GM23248 (cell line): ENCODE measurements around the gene MOB3B. TPM values are rescaled to one million over a fixed set of nuclear protein-coding genes. Genes with fewer than 3 reads are reported as not detected.

ENCODE experiments used
- DNase-seq: peaks from one replicate; pipeline ENCODE4 v3.0.0-alpha.2; 2015
- H2AFZ ChIP-seq: fragments of 200-600 bp; sonication (generic); 2 replicates; pipeline ENCODE4 v1.6.1; 2016; ENCODE audit warnings: antibody characterized with exemption
- H3F3A ChIP-seq: fragments of 200-600 bp; sonication (generic); 2 replicates; pipeline ENCODE4 v1.6.1; 2016; ENCODE audit warnings: mild to moderate bottlenecking, antibody characterized with exemption, mixed run types; ENCODE audit not compliant: insufficient read depth
- H3K27ac ChIP-seq: fragments of 200-600 bp; sonication (generic); 2 replicates; pipeline ENCODE4 v1.5.1; 2016; ENCODE audit warnings: mild to moderate bottlenecking
- H3K27me3 ChIP-seq: fragments of 200-600 bp; sonication (generic); replicated peaks from 2 replicates; pipeline ENCODE4 v1.6.1; 2016; ENCODE audit warnings: mild to moderate bottlenecking; ENCODE audit not compliant: insufficient read depth
- H3K36me3 ChIP-seq: fragments of 200-600 bp; sonication (generic); 2 replicates; pipeline ENCODE4 v1.6.1; 2016; ENCODE audit warnings: low read depth, mild to moderate bottlenecking
- H3K4me1 ChIP-seq: fragments of 200-600 bp; sonication (generic); 2 replicates; pipeline ENCODE4 v1.6.1; 2016; ENCODE audit warnings: mild to moderate bottlenecking; ENCODE audit not compliant: insufficient read depth
- H3K4me2 ChIP-seq: fragments of 200-600 bp; sonication (generic); one replicate; pipeline ENCODE4 v1.6.1; 2016; ENCODE audit warnings: mild to moderate bottlenecking; ENCODE audit not compliant: unreplicated experiment
- H3K4me3 ChIP-seq: fragments of 200-600 bp; sonication (generic); 2 replicates; pipeline ENCODE4 v1.5.1; 2016; ENCODE audit warnings: mild to moderate bottlenecking
- H3K79me2 ChIP-seq: fragments of 200-600 bp; sonication (generic); 2 replicates; pipeline ENCODE4 v1.6.1; 2016; ENCODE audit warnings: mild to moderate bottlenecking; ENCODE audit not compliant: insufficient read depth
- H3K9ac ChIP-seq: fragments of 200-600 bp; sonication (generic); 2 replicates; pipeline ENCODE4 v1.6.1; 2016; ENCODE audit warnings: mild to moderate bottlenecking
- H3K9me2 ChIP-seq: fragments of 200-600 bp; sonication (generic); 2 replicates; pipeline ENCODE4 v1.6.1; 2016; ENCODE audit warnings: mixed run types, mild to moderate bottlenecking, moderate library complexity; ENCODE audit not compliant: insufficient read depth
- H3K9me3 ChIP-seq: fragments of 200-600 bp; sonication (generic); one replicate; pipeline ENCODE4 v1.6.1; 2017; ENCODE audit warnings: low read depth
- H4K20me1 ChIP-seq: fragments of 200-600 bp; sonication (generic); 2 replicates; pipeline ENCODE4 v1.6.0; 2016; ENCODE audit not compliant: insufficient read depth
- EZH2 ChIP-seq: fragments of 200-600 bp; sonication (generic); IDR thresholded peaks from 2 replicates; pipeline ENCODE4 v1.6.1; 2018; ENCODE audit warnings: antibody characterized with exemption, mild to moderate bottlenecking; ENCODE audit not compliant: insufficient read depth, poor library complexity, severe bottlenecking
- EZH2phosphoT487 ChIP-seq: fragments of 200-600 bp; sonication (generic); IDR thresholded peaks from 2 replicates; pipeline ENCODE4 v1.6.1; 2018; ENCODE audit warnings: antibody characterized with exemption, moderate library complexity, mild to moderate bottlenecking, low read depth; ENCODE audit not compliant: insufficient read depth
- WGBS, 2 experiments: methylation state at CpG; one replicate each; pipeline ENCODE4 v1.1.6; 2015 to 2017; ENCODE audit warnings: low lambda C conversion rate in 2 of 2, low coverage in 1 of 2; ENCODE audit errors: missing lambda C conversion rate in 2 of 2; 5-methylcytosine and 5-hydroxymethylcytosine counted together
- in situ Hi-C: fragments of 300-500 bp; cut with MboI; formaldehyde crosslinking; loops from 2 replicates; pipeline ENCODE4 v1.15.0; 2020
- polyA plus RNA-seq: library from polyadenylated mRNA; unstranded; fragments of >200 nt; fragmentation: Nextera tagmentation; extraction: Ambion mirVana; gene quantifications from 2 replicates; pipeline ENCODE4 v1.2.1, GENCODE V29; 2016
- total RNA-seq: library from RNA; depleted of rRNA; stranded (reverse); fragments of >200 nt; shearing (Covaris generic); gene quantifications from 2 replicates; pipeline ENCODE4 v1.2.3, GENCODE V29; 2014

The MOB3B gene
- total and polyA plus RNA-seq, 2 experiments from 2014 or later = 0.06 TPM; not detected in 1

- no peaks in the 10 kb centered on the region for H3K79me2 ChIP-seq
- H3K27me3 ChIP-seq = 0 out of 2 replicates have a peak, but pooled peaks cover 6% of the 10 kb centered on the region
- in situ Hi-C loops = no loop called here
- H3F3A ChIP-seq = no peaks in the 10 kb centered on the region
- no peaks in the 10 kb centered on the region for H3K36me3 ChIP-seq
- no peak overlapping the region for H2AFZ ChIP-seq
- no peak overlapping the region for H3K27ac ChIP-seq
- TF ChIP-seq EZH2 (no peak), EZH2phosphoT487 (no peak)
- H3K9ac ChIP-seq = no peak overlapping the region
- WGBS, 2 experiments = 92 to 94% methylated on average over 1 of the region's 1 CpG
- no peaks in the 10 kb centered on the region for H4K20me1 ChIP-seq
- no peak overlapping the region for H3K4me2 ChIP-seq
- no peaks in the 10 kb centered on the region for H3K9me2 ChIP-seq
- no peak overlapping the region for H3K4me3 ChIP-seq
- H3K4me1 ChIP-seq = 0 out of 2 replicates have a peak, but pooled peaks cover 5% of the 10 kb centered on the region
- no peak for DNase-seq
- no peaks in the 10 kb centered on the region for H3K9me3 ChIP-seq
Observed at GRCh38 chr9:27428551-27428950, 101.1 kb downstream of the MOB3B start.

GRCh38 chr9:27427272-27427643 lies 102.4 kb downstream of the MOB3B start:
- in situ Hi-C loops = no loop called here
- TF ChIP-seq EZH2 (no peak), EZH2phosphoT487 (no peak)
- Histone ChIP-seq H3K9me2 (no peaks in the 10 kb centered on the region), H2AFZ (no peak overlapping the region), H3K4me1 (0 out of 2 replicates have a peak, but pooled peaks cover 5% of the 10 kb centered on the region), H3K4me2 (no peak overlapping the region), H4K20me1 (no peaks in the 10 kb centered on the region), H3K9ac (no peak overlapping the region), H3K36me3 (no peaks in the 10 kb centered on the region), H3K27ac (no peak overlapping the region), H3K79me2 (no peaks in the 10 kb centered on the region), H3K27me3 (0 out of 2 replicates have a peak, but pooled peaks cover 6% of the 10 kb centered on the region), H3K9me3 (no peaks in the 10 kb centered on the region), H3F3A (no peaks in the 10 kb centered on the region), H3K4me3 (no peak overlapping the region)
- WGBS, 2 experiments = 24 to 34% methylated on average over 3 of the region's 3 CpGs
- peak; percentile 36 for DNase-seq

- H4K20me1 ChIP-seq = no peaks in the 10 kb centered on the region
- no peak overlapping the region for H3K4me2 ChIP-seq
- H3K9ac ChIP-seq = no peak overlapping the region
- H3F3A ChIP-seq = no peaks in the 10 kb centered on the region
- no peak for DNase-seq
- H3K9me2 ChIP-seq = no peaks in the 10 kb centered on the region
- H3K4me1 ChIP-seq = 0 out of 2 replicates have a peak, but pooled peaks cover 5% of the 10 kb centered on the region
- 0 out of 2 replicates have a peak, but pooled peaks cover 6% of the 10 kb centered on the region for H3K27me3 ChIP-seq
- no peaks in the 10 kb centered on the region for H3K79me2 ChIP-seq
- 55 to 56% methylated on average over 5 of the region's 5 CpGs for WGBS, 2 experiments
- no peaks in the 10 kb centered on the region for H3K36me3 ChIP-seq
- TF ChIP-seq EZH2 (no peak), EZH2phosphoT487 (no peak)
- H3K9me3 ChIP-seq = no peaks in the 10 kb centered on the region
- no peak overlapping the region for H3K4me3 ChIP-seq
- H2AFZ ChIP-seq = no peak overlapping the region
- in situ Hi-C loops = no loop called here
- no peak overlapping the region for H3K27ac ChIP-seq
Observed at GRCh38 chr9:27426511-27427271, 102.9 kb downstream of the MOB3B start.

- no peak for DNase-seq
- 62 to 73% methylated on average over 4 of the region's 4 CpGs for WGBS, 2 experiments
- 0 out of 2 replicates have a peak, but pooled peaks cover 6% of the 10 kb centered on the region for H3K27me3 ChIP-seq
- in situ Hi-C loops = no loop called here
- H3K36me3 ChIP-seq = no peaks in the 10 kb centered on the region
- no peak for TF ChIP-seq EZH2phosphoT487
- TF ChIP-seq EZH2 = no peak
- no peak overlapping the region for H2AFZ ChIP-seq
- no peaks in the 10 kb centered on the region for H4K20me1 ChIP-seq
- H3K4me2 ChIP-seq = no peak overlapping the region
- H3F3A ChIP-seq = no peaks in the 10 kb centered on the region
- H3K9ac ChIP-seq = no peak overlapping the region
- H3K27ac ChIP-seq = no peak overlapping the region
- no peaks in the 10 kb centered on the region for H3K9me3 ChIP-seq
- no peaks in the 10 kb centered on the region for H3K9me2 ChIP-seq
- H3K79me2 ChIP-seq = no peaks in the 10 kb centered on the region
- 0 out of 2 replicates have a peak, but pooled peaks cover 5% of the 10 kb centered on the region for H3K4me1 ChIP-seq
- H3K4me3 ChIP-seq = no peak overlapping the region
Observed at GRCh38 chr9:27425827-27426510, 103.6 kb downstream of the MOB3B start.
